ENCODE measurements around the gene HLA-F.

DNA sequence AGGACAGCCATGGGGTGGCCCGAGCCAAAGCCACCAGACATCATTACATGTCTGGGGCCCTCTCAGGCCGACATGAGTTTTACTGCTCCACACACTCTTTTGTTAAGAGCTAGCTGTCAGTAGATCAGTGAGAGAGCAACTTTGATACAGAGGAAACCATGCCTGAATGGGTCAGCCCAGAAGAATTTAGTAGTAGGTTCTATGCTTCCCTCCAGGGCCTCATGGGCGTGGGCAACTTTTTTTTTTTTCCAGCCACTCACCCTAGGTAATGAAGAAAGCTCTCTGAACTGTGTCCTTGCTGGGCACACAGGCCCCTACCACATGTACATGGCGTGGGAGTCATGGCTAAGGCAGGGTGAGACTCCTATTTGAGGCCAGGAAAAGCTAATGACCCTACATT lies 38.8 kb downstream of the HLA-F start:
- TF ChIP-seq EZH2 (IDR thresholded peaks at IDR 0.05): no peak
- TF ChIP-seq POLR2AphosphoS5 (IDR thresholded peaks at IDR 0.05; ENCODE audit: borderline replicate concordance, low read depth, low read length): no peak

All from SK-N-MC (cell line).